Measurements from ENCODE around the gene TP73. TPM values are rescaled to one million over a fixed set of nuclear protein-coding genes. Genes with fewer than 3 reads are reported as not detected.

Gene TP73
- 5.2 TPM for total RNA-seq

DNA sequence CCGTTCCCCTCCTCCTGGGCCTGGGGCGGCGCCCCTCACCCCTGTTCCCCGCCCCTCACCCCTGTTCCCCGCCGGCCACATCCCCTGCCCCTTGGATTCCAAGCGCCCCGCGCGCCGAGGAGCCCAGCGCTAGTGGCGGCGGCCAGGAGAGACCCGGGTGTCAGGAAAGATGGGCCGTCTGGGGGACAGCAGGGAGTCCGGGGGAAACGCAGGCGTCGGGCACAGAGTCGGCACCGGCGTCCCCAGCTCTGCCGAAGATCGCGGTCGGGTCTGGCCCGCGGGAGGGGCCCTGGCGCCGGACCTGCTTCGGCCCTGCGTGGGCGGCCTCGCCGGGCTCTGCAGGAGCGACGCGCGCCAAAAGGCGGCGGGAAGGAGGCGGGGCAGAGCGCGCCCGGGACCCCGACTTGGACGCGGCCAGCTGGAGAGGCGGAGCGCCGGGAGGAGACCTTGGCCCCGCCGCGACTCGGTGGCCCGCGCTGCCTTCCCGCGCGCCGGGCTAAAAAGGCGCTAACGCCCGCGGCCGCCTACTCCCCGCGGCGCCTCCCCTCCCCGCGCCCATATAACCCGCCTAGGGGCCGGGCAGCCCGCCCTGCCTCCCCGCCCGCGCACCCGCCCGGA, at the start of gene TP73:
TP73 (plus strand) TSS at position 587 of the 618 bp plus-strand sequence. CDS start 29,850 bp downstream, outside the sequence.
- no peak for ATAC-seq

DNA sequence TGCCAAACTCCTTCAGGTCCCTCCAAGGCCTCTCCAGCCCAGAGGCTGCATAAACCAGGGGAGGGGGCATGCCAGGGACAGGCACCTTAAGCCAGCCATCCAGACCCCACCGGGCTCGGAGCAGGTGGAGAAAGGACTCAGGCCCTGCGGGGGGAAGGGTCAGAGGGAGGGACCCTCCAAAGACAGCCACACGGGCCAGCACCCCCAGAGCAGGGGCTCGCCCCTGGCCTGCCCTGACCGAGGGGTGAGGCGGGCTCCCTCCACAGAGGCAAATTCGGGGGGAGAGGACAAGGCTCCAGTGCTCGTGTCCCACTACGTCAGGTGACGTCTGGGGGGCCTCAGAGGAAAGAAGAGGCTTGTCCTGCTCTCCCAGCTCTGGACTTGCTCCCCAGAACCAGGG, 49.2 kb upstream of the TP73 start:
- no peak for ATAC-seq

DNA sequence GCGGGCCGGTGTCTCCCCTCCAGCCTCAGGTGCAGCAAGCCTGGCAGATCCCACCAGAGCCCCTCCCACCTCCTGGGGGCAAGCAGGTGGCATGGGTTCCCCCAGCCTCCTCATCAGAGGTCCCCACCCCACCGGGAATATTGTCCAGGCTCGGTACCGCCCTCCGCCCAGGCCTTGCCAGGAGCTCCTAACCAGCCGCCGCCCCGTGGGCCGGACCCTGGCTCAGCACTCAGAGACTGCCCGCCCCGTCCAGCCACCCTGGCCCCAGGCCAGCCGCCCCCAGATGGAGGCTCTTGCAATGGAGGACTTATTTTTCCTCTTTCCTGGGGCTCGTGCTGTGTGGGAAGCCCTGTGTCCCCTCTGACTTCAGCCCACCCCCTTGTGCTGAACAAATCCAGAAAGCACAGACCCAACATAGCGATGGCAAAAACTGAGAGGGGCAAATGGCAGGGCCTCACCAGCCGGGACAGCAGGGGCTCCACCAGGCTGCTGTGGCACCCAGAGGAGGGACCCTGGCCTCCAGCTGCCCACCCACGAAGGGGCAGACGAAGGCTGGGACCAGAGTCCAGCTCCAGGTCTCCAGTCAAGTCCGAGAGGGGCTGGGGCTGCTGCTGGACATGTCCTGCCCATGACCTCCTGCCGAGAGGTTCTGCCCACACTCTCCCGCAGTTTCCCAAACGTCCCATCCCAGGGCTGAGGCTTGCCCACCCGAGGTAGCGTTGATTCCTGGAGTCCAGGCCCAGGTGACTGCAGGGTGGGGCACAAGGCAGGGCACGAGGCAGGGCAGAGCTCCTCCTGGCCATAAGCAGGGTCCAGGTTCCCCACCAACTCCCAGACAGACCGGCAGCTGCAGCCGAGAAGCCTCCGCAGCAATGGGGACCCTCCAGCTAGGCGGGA, 48.5 kb upstream of the TP73 start:
- no peak for ATAC-seq

DNA sequence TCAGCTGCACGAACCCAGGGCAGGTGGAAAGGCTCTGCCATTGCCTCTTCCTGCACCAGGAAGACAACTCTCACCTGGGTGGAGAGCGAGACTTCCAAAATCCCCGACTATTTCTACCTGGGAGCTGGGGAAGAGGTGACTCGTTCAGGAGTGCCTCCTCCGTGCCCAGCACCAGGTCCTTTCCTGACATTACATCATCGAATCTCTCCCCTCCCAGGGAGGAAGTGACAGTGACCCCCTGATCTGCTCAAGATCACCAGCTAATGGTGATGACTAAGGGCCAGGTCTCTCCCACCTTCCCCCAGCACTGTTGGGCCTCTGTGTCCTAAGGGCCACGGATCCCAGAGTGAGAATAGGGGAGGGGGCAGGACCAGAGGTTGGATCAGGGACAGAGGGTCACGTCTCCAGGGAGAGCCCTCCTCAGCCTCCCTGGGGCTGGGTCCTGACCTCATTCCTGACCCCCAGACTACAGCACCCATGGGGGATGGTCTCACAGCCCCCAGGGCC, 47.8 kb upstream of the TP73 start:
- no peak for ATAC-seq

DNA sequence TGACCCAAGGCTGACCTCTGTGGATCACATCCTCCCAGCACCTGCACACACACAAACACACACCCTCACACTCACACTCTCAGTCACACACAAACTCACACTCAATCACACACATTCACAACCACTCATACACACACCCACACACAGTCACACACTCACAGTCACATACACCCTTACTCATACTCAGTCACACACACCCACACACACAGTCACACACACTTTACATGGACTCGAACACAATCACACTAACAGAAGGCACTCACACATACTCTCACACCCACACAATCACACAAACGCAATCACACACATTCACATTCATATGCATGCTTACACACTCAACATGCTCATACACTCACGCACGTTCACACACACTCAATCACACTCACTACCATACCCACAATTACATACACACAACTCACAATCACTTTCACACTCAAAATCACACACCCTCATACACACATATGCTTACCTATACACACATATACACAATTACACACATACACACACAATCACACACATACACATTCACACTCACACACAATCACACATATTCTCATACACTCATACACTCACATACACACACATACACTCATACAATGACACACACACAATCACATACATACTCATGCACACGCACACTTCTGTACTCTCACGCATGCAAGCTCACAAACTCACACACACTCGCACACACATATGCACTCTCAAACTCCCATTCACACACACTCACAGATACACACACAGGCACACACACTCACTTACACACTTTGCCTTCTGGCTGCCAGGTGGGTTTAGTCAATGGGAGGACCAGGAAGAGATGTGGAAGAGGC, 47.1 kb upstream of the TP73 start:
- no peak for ATAC-seq

DNA sequence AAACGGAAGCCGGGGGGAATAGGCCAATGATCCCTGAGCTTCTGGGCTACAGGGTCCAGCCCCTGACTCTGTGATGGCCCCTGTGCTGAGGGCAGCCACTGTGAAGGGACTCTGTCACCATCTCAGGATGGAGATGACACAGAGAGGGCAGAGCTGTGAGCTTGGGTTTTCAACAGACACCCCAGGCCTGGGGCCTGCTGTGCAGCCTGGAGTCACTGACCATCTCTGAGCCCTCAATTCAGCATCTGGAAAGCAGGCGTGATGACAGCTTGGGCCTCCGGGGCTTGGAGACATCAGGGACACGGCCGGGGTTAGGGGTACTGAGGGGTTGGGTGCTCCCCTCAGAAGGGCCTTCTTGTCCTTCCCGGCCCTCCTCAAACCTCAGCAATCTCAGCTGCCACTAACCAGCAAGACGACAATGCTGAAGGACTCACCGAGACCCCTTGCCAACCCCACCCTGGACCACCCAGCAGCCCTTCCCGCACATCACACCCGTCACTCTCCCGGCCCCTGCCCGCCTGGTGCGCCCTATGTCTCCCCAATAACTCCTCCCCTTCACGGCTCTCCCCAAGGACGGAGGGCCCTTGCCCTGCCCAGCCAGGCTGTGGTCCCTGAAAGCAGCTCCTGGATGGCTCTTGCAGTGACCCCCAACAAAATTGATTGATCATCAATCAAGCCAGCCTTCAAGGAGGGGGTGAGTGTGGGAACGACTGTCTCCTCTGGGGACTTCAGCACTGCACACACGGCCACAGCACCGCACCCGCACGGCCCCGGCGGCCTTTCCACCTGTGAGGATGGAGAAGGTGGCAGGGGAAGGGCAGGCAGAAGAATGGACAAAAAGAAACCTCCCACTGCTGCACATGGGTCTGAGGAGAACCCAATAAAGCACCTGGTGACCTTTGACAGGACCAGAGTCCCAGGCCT, 45.3 kb upstream of the TP73 start:
- ATAC-seq = no peak

DNA sequence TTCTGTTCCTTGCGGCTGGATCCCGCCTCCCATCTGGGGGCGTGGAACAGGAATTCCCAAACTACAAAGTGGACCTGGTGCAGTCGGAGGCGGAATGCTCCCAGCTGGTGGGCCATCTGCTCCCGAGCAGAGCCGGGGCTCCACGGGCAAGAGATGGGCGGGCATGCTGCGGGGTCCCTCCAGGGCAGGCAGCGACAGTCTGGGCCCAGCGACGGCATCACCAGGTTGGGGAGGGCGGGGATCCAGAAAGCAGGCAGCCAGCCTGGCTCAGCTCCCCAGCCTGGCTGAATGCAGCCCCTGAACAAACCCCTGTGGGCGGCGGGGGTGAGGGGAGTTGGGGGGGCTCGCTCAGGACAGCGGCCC, 44.6 kb upstream of the TP73 start:
- ATAC-seq = no peak

DNA sequence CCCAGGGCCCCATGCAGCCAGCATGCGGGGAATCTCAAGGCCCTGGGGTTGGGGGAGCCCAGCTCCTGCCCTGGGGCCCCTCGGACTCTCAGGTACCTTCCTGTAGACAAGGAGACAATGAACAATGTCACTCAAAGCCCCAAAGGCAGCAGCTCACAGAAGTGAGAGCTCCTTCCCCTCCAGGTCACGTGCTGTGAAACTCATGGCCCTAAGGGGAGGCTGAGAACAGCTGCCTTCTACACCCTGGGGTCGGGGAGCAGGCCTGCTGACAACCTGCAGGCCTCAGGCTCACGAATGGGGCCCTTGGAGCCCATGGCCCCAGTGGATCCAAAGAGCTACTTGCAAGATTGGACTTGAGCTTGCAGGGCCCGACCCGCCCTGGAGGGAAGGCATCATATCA, 44.2 kb upstream of the TP73 start:
- ATAC-seq = no peak

DNA sequence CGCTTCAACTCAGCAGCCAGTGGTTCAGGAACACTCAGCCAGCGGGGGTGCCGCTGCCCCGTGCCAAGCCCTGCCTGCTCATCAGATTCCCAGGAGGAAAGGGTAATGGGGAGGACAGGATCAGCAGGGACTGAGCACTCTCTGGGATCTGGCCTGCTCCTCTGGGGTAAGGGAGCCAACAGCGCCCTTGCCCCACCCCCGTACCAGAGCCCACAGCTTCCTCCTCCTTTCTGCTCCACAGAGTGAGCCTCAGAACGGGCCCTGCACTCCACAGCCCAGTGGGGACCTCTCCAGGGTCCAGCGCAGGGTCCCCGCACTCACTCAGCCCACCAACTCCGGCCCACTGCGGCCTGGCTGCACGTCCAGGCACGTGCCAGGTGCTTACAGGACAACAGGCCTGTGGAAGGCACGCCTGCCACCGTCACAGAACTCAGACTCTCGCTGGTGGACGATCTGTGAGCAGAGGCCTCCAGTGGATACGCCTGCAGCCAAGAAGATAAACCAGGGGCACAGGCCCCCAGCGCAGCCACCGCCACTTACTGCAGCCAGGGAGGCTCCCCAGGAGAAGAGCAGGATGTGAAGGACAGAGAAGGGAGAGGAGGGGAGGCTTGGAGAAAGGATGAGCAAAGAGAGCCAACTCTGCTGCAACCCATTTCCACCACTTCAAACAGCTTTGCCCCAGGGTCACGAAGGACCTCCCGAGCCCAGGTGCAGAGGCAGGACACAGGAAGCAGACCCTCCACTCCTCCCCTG, 43.1 kb upstream of the TP73 start:
- no peak for ATAC-seq

DNA sequence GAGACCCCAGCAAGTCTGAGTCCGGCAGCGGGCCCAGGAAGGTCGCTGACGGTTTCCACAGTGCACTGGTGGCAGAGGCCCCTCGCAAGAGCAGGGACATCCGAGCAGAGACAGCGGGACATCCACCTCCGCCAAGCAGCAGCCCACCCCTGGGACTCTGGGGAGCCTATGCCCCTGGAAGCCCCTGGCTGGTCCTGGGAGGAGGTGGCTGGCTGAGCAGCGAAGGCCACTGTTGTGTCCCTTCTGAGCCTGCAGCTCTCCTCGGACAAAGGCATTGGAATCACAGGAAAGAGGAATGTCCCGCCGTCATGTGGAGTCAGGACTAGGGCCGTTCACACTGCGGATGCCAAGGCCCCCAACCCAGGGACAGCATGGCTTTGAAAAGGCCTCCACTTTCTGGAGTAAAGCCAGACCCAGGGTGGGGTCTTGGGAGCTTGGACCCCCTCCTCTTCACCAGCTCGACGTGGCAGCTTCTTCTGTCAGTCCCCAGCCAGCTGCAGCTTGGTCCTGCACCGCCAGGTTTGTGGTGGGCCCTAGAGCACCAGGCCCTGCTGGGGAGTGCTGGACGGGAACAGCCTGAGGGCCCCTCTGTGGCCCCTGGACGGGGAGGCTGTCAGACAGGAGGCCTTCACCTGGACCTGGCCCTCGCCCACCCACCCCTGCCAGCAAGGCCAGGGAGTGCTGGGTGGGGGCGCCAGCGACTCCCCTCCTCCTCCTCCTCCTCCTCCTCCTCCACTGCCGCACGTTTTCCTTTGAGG, 42.4 kb upstream of the TP73 start:
- ATAC-seq = no peak

DNA sequence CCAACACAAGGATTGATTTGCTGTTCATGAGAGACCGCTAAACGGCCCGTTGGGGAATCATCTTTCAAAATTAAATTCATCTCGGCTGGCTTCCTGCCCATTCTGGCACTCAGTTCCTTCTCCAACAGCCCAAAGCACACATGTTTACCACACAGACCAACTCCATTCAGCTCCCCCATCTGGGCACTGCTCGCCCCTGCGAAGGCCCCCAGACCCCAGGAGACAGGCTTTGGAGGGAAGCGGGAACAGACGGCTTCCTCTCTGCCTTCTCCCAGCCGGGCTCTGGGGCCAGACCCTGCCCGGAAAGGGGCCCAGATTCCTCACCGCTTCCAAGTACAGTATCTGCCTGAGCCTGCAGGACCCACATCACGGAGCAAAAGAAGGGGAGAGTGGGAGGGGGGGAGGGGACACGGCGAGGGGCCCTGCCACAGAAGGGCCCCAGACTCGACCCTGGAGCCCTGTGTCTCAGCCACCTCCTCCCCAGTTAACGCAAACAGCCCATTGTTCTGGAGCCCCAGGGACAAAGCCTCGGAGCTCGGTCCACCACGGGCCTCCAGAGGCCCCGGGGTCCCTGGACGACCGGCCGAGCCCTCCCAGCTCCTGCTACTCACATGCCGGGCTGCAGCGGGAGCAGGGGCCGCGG, 41.7 kb upstream of the TP73 start:
- no peak for ATAC-seq

DNA sequence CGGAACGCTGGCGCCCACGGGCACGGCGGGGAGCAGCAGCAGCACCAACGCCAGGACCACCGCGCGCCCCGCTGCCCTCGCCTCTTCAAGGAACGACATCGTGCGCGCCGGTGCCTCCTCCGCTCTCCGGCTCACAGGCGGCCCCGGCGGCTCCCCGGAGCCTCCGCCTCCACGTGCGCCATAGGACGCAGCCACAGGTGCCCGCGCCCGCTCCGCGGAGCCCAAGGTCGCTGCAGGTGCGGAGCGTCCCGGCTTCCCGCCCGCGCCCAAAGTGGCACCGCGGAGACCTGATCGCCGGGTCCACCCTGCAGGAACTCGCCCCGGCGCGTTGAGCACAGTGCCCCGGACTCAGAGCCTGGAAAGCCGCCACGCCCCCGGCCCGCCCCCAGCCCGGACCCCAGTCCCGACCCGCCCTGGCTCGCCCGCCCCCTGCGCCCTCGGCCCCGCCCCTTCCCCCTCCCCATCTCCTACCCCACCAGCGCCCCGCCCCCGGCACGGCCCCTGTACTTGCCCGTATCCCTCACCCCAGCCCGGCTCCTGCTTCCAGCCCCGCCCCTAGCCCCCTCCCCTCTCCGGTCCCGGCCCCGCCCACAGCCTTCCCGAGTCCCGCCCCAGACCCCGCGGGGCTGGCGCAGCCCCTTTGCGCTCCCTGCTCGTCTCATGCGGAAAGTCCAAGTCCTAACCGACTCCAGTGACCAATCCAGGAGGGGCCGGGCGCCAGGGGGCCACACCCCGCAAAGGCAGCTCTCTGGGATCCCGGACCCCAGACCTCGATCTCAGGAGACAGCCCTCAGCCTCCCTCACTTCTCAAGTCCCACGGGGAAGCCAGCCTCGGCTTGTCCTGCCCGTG, 40.9 kb upstream of the TP73 start, which contains the start of gene MEGF6:
MEGF6 (minus strand) TSS at position 339 of the 850 bp plus-strand sequence; CDS start at position 99, 240 bp downstream.
- peak; percentile 25 for ATAC-seq

DNA sequence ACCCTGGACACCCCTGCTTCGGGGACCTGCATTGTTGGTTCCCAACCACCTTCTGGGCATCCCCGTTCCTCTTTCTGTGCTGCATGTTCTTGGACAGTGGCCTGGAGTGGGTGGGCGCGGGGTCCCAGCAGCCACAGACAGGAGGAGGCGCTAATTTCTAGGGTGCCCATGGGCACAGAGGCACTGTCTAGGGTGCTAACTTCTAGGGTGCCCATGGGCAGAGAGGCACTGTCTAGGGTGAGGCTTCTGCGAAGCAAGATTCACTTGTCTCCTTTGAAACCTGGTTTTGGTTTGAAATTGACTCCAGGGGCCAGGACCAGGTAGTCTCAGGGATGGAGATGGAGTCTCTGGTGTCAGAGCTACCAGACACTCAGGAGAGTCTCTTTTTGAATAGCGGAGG, 40.2 kb upstream of the TP73 start:
- no peak for ATAC-seq

DNA sequence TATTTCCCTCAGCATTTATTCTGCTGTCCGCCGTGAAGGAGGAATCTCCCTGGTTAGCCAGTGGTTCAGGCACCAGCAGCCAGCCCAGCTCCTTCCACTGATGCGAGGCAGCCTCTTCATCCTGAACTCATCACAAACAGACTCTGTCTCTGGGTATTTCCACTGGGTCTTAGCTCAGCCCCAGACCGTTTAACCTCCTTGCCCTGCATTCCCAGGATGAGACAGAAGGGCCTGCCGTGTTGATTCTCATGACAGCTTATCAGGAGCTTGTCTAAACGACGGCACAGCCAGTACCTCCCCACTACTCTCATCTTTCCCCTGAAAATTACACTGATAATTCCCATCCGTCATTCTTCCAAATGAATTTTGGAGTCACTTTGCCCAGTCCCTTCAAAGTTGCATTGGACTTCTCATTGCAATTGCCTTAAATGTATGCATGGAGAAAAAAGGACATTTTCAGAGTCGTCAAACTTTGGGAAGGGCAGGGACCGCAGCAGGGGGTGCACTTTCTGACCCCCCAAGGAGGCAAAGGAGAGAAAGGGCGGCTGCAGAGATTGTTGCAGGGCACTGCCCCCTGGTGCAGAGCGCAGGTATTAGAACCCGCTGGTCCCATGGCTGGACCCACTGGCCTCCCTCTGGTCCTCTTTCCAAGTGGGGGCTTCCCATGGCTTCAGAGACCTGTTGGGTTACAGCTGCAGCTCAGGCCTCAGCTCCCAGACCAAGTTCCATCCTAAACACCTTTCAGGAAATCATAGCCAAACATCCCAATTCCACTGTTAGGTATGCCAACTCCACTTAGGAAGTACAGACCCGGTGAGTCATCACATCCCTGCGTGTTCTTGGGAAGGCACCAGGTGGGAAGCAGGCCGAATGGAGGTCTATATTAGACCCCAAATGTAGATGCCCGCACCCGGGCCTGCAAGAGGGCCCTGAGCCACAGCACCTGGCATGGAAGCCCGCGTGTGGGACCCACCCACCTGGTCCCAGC, 37.3 kb upstream of the TP73 start:
- no peak for ATAC-seq

DNA sequence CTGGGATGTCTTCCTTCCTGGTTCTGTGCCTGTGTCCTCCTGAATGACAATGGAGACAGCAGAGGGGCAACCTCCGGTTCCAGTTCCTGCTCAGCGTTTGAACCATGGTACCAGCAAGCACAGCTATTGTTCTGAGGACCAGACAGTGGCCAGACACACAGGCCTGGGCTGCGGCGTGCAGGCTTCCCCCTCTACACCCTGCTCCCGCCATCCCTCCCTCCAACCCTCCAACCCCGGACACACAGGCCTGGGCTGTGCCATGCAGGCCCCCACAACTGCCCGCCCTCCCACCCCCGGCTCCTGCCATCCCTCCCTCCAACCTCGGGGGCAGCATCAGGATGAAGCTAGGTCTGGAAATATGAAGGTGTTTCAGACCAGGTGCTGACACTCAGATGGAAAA, 35.5 kb upstream of the TP73 start:
- no peak for ATAC-seq

DNA sequence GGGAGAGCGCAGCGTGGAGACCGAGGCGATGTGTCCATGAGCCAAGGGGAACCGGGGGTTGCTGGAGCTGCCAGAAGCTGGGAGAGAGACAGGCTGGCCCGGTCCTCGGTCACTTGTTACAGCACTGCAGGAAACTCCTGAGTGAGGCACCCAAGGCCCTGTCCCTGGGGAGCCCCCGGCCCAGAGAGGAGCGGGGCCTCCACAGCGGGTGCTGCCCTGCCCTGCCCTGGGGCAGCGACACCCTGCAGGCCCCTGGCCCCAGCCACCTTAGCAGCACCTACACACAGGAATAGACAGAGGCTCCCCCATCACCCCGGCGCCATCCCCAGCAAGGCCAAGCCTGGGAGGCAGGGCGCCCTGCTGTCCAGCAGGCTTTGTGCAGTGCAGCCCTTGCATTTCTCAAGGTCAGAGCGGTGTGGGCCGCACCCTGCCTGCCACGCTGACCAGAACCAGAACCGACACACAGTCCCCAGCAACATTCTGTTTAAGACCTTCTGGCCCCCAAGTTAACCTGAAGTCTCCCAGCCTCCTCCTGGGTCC, 34.4 kb upstream of the TP73 start:
- peak; percentile 12 for ATAC-seq

DNA sequence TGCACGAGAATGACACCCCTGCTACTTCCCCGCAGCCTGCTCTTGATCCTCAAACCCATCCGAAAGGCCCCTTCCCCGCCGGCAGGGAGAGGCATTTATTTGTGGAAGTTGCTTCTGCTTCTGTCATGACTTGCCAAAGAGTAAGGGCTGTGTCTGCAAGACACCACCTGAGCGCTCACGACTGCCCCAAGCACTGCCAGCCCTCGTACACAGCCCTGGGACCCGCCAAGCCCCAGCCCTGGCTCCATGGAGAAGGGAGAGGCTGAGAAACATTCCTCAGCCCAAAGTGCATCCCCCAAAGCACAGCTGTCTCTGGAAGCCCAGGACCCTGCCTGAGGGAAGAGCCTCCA, 33.8 kb upstream of the TP73 start:
- no peak for ATAC-seq
